IMR-90 (cell line): ENCODE measurements around the gene MAEA.

Experiments
- CTCF ChIP-seq: conservative IDR thresholded peaks from 2 replicates; pipeline ENCODE4 v1.5.1; 2012; ENCODE audit warnings: mild to moderate bottlenecking, low read depth, low read length, improper control_type of control experiment
- MXI1 ChIP-seq: IDR thresholded peaks from 2 replicates; pipeline ENCODE4 v1.6.1; 2012; ENCODE audit warnings: low read depth, mild to moderate bottlenecking, low read length, moderate library complexity, borderline replicate concordance
- POLR2A ChIP-seq: IDR thresholded peaks from 2 replicates; pipeline ENCODE4 v1.6.1; 2012; ENCODE audit warnings: mild to moderate bottlenecking, low read depth, low read length
- RAD21 ChIP-seq: IDR thresholded peaks from 2 replicates; pipeline ENCODE4 v1.6.1; 2012; ENCODE audit warnings: low read length, improper control_type of control experiment
- USF2 ChIP-seq: fragments of 150-350 bp; IDR thresholded peaks from 2 replicates; pipeline ENCODE4 v1.6.1; 2017; ENCODE audit warnings: mild to moderate bottlenecking, antibody characterized with exemption, low read length, low read depth
- TF ChIP-seq, protein P1 (sequence below): fragments of 150-350 bp; IDR thresholded peaks from 2 replicates; pipeline ENCODE4 v1.6.1; 2016; ENCODE audit warnings: low read depth, mild to moderate bottlenecking, low read length, moderate library complexity, borderline replicate concordance

DNA sequence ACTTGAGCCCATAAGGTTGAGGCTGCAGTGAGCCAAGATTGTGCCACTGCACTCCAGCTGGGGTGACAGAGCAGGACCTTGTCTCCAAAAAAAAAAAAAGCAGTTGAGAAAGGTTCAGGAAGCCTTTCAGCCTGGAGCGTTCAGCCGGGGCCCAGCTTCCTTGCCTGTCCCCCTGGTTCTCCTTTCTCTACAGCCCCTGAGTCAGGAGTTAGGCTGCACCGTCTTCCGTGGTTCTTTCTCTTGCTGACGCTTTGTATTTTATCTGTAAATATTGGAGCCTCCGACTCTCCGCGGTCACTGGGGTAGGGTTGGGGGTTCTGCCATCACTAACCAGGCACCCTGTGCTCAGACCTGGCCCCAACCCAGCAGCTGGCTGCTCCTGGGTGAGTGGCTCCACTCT, 43.6 kb downstream of the MAEA start:
- TF ChIP-seq CTCF (no peak), MXI1 (no peak), POLR2A (no peak), USF2 (no peak), RAD21 (no peak)
- TF ChIP-seq, protein P1, sequence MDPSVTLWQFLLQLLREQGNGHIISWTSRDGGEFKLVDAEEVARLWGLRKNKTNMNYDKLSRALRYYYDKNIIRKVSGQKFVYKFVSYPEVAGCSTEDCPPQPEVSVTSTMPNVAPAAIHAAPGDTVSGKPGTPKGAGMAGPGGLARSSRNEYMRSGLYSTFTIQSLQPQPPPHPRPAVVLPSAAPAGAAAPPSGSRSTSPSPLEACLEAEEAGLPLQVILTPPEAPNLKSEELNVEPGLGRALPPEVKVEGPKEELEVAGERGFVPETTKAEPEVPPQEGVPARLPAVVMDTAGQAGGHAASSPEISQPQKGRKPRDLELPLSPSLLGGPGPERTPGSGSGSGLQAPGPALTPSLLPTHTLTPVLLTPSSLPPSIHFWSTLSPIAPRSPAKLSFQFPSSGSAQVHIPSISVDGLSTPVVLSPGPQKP = no peak
